Astrocyte (in vitro differentiated cells and primary cell): ENCODE measurements around the gene PRKG1. TPM values are rescaled to one million over a fixed set of nuclear protein-coding genes. Genes with fewer than 3 reads are reported as not detected.

Experiments
- DNase-seq: peaks from one replicate; pipeline ENCODE4 v3.0.0-alpha.2; 2010; ENCODE audit warnings: low read depth
- FAIRE-seq: peaks from 2 replicates; lab custom pipeline; 2011; peaks lifted over from hg19 to GRCh38; lab: Jason Lieb, UNC
- H2AFZ ChIP-seq: 2 replicates; pipeline ENCODE4 v1.6.0; 2012; ENCODE audit warnings: low read depth, low read length, inconsistent platforms
- H3K27ac ChIP-seq: 2 replicates; pipeline ENCODE4 v1.5.1; 2011; ENCODE audit warnings: low read depth, low read length, inconsistent platforms
- H3K27me3 ChIP-seq: 2 replicates; pipeline ENCODE4 v1.6.0; 2011; ENCODE audit warnings: low read length, inconsistent platforms; ENCODE audit not compliant: insufficient read depth
- H3K36me3 ChIP-seq: 2 replicates; pipeline ENCODE4 v1.5.1; 2011; ENCODE audit warnings: low read length, inconsistent platforms; ENCODE audit not compliant: insufficient read depth
- H3K4me1 ChIP-seq: 2 replicates; pipeline ENCODE4 v1.5.1; 2011; ENCODE audit warnings: low read length, inconsistent platforms; ENCODE audit not compliant: insufficient read depth
- H3K4me2 ChIP-seq: 2 replicates; pipeline ENCODE4 v1.6.0; 2012; ENCODE audit warnings: low read length, inconsistent platforms
- H3K4me3 ChIP-seq: 2 replicates; pipeline ENCODE4 v1.5.1; 2011; ENCODE audit warnings: low read depth, mild to moderate bottlenecking, low read length, inconsistent platforms; ENCODE audit not compliant: insufficient read depth
- H3K79me2 ChIP-seq: 2 replicates; pipeline ENCODE4 v1.6.0; 2012; ENCODE audit warnings: mild to moderate bottlenecking, low read length, inconsistent platforms; ENCODE audit not compliant: insufficient read depth
- H3K9ac ChIP-seq: 2 replicates; pipeline ENCODE4 v1.6.0; 2012; ENCODE audit warnings: mild to moderate bottlenecking, low read length, inconsistent platforms
- H3K9me3 ChIP-seq: 2 replicates; pipeline ENCODE4 v1.5.1; 2012; ENCODE audit warnings: low read depth, mild to moderate bottlenecking, low read length, inconsistent platforms; ENCODE audit not compliant: insufficient read depth
- H4K20me1 ChIP-seq: 2 replicates; pipeline ENCODE4 v1.6.0; 2012; ENCODE audit warnings: low read length, inconsistent platforms; ENCODE audit not compliant: insufficient read depth
- H3K27ac Mint-ChIP-seq: one replicate; pipeline ENCODE4 v1.8.0; 2021; ENCODE audit warnings: mild to moderate bottlenecking, mixed read lengths; ENCODE audit not compliant: unreplicated experiment
- H3K27me3 Mint-ChIP-seq: one replicate; pipeline ENCODE4 v1.8.0; 2021; ENCODE audit warnings: low read depth, mixed read lengths; ENCODE audit not compliant: unreplicated experiment
- H3K36me3 Mint-ChIP-seq: one replicate; pipeline ENCODE4 v1.8.0; 2021; ENCODE audit warnings: low read depth, mixed read lengths; ENCODE audit not compliant: unreplicated experiment
- H3K4me1 Mint-ChIP-seq: one replicate; pipeline ENCODE4 v1.8.0; 2021; ENCODE audit warnings: low read depth, mixed read lengths; ENCODE audit not compliant: unreplicated experiment
- H3K4me3 Mint-ChIP-seq: one replicate; pipeline ENCODE4 v1.8.0; 2021; ENCODE audit warnings: mild to moderate bottlenecking, moderate library complexity, mixed read lengths; ENCODE audit not compliant: unreplicated experiment
- H3K9me3 Mint-ChIP-seq: one replicate; pipeline ENCODE4 v1.8.0; 2021; ENCODE audit warnings: mild to moderate bottlenecking, mixed read lengths; ENCODE audit not compliant: unreplicated experiment
- CTCF ChIP-seq: IDR thresholded peaks from 2 replicates; pipeline ENCODE4 v1.5.1; 2011; ENCODE audit warnings: low read depth, mild to moderate bottlenecking, inconsistent platforms, low read length, moderate library complexity; ENCODE audit not compliant: insufficient read depth
- EZH2 ChIP-seq: IDR thresholded peaks from 2 replicates; pipeline ENCODE4 v1.6.1; 2012; ENCODE audit warnings: mild to moderate bottlenecking, low read length, inconsistent platforms; ENCODE audit not compliant: insufficient read depth
- total RNA-seq: library from RNA; stranded (reverse); gene quantifications from 2 replicates; pipeline ENCODE4 v1.2.1, GENCODE V29; 2021

The PRKG1 gene
- total RNA-seq, 1 donor from 2014 or later = 3.1 TPM

DNA sequence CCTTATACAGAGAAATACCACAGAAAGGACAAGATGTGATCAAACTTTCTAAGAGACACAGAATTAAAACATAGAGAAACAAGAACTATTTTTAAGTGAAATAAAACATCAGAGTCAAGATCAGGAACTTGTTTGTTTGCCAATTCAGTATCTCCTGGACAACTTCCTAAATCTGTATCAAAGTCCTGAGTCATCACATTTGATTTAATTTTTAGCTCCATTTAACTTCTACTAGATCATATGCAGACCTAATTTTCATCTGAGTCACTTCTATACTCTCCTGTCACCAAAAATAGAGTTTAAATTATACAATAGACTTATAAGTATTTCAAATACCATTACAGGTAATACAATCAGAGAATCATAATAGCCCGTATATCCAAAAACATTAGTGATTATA is 268.1 kb downstream of the PRKG1 start:
- H3K27me3 ChIP-seq = no peaks in the 10 kb centered on the region
- DNase-seq (no peak), FAIRE-seq (no peak)
- Mint-ChIP-seq H3K36me3 (no peaks in the 10 kb centered on the region), H3K4me3 (no peak overlapping the region), H3K27me3 (no peaks in the 10 kb centered on the region), H3K4me1 (no peaks in the 10 kb centered on the region), H3K27ac (no peak overlapping the region), H3K9me3 (peaks cover 4% of the 10 kb centered on the region)
- no peaks in the 10 kb centered on the region for H3K4me1 ChIP-seq
- no peak overlapping the region for H3K4me3 ChIP-seq
- TF ChIP-seq CTCF = no peak
- no peak for TF ChIP-seq EZH2
- no peaks in the 10 kb centered on the region for H4K20me1 ChIP-seq
- H3K9ac ChIP-seq = no peak overlapping the region
- no peak overlapping the region for H3K27ac ChIP-seq
- no peak overlapping the region for H2AFZ ChIP-seq
- no peaks in the 10 kb centered on the region for H3K36me3 ChIP-seq
- no peaks in the 10 kb centered on the region for H3K79me2 ChIP-seq
- no peaks in the 10 kb centered on the region for H3K9me3 ChIP-seq
- H3K4me2 ChIP-seq = no peak overlapping the region

GRCh38 chr10:51343391-51343790 is 269.1 kb downstream of the PRKG1 start:
- Histone ChIP-seq H3K4me3 (no peak overlapping the region), H3K27ac (no peak overlapping the region), H3K27me3 (no peaks in the 10 kb centered on the region), H3K4me2 (no peak overlapping the region), H3K79me2 (no peaks in the 10 kb centered on the region), H3K4me1 (no peaks in the 10 kb centered on the region), H3K36me3 (no peaks in the 10 kb centered on the region), H3K9ac (no peak overlapping the region), H2AFZ (no peak overlapping the region), H3K9me3 (no peaks in the 10 kb centered on the region), H4K20me1 (no peaks in the 10 kb centered on the region)
- Mint-ChIP-seq H3K9me3 (peaks cover 4% of the 10 kb centered on the region), H3K4me1 (no peaks in the 10 kb centered on the region), H3K27ac (no peak overlapping the region), H3K4me3 (no peak overlapping the region), H3K36me3 (no peaks in the 10 kb centered on the region), H3K27me3 (no peaks in the 10 kb centered on the region)
- no peak for TF ChIP-seq EZH2
- no peak for FAIRE-seq
- DNase-seq = no peak

- Histone ChIP-seq H2AFZ (no peak overlapping the region), H3K4me3 (no peak overlapping the region), H3K9ac (no peak overlapping the region), H3K36me3 (no peaks in the 10 kb centered on the region), H3K4me2 (no peak overlapping the region), H3K27ac (no peak overlapping the region), H3K27me3 (no peaks in the 10 kb centered on the region), H3K79me2 (no peaks in the 10 kb centered on the region), H4K20me1 (no peaks in the 10 kb centered on the region), H3K4me1 (no peaks in the 10 kb centered on the region), H3K9me3 (no peaks in the 10 kb centered on the region)
- TF ChIP-seq CTCF = no peak
- no peak for TF ChIP-seq EZH2
- Mint-ChIP-seq H3K27ac (no peak overlapping the region), H3K27me3 (no peaks in the 10 kb centered on the region), H3K4me1 (no peaks in the 10 kb centered on the region), H3K9me3 (peaks cover 4% of the 10 kb centered on the region), H3K36me3 (no peaks in the 10 kb centered on the region), H3K4me3 (no peak overlapping the region)
- DNase-seq (no peak), FAIRE-seq (no peak)
These were observed 270.1 kb downstream of the PRKG1 start for GRCh38 chr10:51344371-51344770.
